ENCODE results near the gene MATN1.

The MATN1 gene

DNA sequence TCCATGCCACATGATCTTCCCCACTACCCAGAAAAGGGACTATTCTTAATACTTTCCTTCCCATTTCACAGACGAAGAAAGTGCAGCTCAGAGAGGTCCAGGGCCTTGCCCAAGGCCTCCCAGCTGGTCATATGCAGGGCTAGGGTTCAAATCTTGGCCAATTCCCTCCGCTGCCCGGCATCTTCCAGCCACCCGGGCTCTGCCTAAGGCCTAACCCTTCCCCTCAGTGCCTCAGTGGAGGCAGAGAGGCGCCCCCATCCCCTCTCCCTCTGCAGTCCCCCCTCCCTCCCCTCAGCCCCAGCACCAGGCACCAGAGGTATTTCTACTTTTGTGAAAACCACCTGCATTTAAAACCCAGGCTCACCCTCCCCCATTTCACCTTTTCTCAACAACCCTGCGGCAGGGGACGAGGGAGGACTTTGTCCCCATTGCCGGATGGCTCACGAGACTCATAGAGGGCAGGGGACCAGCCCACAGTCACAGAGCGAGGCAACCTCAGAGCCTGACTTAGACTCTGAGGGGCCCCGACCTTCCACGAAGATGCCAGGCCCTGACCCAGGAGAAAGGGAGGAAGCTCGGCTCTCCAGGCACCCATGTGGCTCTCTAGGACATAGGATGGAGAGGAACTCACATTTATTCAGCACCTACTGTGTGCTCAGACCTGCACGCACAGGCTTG lies 21.9 kb upstream of the MATN1 start:
- no peak for DNase-seq (ENCODE audit: low spot score)

DNA sequence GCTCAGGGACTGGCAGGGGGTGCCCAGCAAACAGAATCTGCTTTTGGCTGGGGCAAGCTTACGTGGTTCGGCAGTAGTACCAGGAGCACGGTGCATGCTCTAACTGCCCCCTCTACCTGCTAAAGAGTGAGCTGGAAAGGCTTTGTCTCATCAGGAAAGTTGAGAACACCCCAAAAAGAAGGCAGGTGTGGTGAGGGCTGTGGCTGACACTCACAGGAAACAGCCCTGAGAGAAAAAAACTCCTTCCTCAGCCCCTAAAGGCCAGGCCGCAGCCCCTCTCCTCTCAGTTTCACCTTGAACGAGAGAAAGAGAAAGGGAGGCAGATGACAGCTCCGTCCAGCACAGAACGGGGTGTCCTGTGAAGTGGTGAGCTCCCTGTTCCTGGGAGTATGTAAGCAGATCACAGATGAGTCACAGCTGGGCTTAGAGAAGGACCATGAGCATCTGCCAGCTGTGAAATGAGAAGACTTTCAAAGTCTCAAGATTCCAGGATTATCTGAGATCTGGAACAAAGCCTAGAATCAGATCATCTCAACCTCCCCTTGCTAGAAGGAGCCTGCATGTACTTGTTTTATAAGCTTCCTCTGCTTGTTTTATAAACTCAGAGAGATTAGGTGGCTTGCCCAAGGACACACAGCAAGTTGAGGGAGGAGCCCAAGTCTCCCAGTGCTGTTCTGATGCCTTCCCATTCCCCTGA lies 20.8 kb upstream of the MATN1 start:
- no peak for DNase-seq (ENCODE audit: low spot score)

DNA sequence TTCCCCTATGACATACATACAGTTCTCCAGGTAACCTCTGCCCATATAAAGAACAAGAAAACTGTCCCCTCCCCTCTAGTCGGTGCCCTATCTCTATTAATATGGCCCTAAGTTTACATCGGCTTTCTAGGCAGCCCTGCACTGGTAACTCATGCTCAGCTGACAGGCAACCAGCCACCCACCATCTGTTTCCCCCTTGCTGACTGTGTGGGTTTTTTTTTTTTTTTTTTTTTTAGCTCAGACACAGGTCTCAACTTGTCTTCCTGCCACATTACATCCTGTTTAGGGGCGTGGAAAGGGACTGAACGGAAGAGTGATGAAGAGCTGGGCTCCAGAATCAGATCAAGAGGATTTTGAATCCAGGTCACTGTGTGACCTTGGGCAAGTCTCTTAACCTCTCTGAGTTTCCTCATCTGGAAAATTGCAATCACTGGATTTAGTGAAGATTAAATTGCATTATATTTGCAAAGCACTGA lies 20.2 kb upstream of the MATN1 start:
- DNase-seq (ENCODE audit: low spot score), result no peak

DNA sequence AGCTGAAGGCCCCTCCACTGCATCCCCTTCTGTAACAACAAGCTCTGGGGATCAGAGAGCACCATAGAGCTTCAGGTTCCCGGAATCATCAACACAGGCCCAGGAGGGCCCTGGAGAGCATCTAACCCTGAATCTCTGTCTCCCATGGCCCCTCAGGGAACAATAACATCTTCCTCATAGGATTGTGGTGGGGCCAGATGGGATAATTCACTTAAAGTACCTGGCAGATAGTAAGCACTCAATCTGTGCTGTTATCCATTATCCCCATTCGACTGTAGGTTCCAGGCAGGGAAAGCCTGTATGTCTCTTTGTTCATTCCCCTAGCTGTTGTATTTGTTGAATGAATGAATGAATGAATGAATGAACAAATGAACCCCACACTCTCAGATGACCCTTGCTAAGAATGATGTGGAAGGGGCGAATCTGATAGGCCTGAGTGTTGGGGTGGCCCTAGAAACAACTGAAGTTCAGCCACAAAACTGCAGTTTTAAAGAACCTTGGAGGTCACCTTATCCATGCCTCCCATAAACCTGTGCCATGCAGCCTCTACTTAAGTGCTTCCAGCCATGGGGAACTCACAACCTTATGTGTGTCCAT lies 19.7 kb upstream of the MATN1 start:
- no peak for DNase-seq (ENCODE audit: low spot score)

DNA sequence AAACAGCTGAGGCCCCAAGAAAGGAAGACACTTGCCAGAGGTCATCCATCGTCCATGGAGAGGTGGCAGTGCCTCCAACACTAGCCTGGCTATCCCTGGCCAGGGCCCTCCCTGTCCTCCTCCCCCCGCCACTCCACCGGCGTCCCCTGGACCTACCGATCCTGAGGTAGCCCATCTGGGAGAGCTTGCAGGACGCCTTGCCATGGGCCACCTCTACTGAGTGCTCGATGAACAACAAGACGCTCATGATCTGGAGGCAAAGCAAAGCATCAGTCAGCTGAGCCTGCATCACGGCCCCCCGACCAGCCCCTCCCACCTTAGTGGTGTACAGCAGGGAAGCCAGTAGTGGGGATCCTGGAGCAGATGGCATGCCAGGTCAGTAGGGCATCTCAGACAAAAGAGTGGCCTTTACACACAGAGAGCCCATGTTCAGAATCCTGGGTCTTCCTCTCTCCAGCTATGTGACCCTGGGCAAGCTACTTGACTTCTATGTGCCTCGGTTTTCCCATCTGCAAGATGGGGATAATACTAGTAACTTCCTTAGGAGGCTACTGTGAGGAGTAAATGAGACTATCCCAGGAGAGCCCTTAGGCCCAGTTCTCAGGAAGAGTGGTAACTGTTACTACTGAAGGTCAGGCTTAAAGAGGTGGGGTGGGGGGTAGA lies 19.0 kb upstream of the MATN1 start:
- no peak for DNase-seq (ENCODE audit: low spot score)

DNA sequence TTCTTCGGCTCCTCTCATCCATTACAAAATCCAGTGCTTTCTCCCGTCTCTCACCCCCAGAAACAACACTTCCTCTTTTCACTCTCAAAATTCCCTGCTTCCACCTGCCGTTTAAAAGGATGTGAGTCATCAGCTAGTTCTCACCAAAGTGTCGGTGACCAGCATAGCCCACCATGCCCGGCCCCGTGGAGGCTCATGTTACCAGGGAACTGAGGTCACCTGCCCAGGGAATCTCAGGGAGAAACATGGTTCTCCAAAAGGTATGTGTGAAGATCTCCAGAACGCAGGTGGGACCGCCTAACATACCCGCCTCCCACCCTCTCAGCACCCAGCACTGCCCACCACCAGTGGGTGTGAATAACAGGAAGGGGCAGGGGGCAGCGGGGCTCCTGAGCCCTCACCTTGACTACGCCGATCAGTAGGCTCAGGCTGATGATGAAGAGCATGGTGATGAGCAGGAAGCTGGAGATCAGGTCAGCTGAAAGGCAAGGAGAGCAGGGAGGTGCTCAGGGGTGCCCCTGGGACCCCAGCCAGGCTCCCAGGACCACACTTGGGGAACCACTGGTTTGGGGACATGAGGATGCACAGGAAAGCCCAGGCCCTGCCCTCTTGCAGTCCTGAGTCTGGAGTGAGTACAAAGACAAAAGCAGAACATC lies 18.0 kb upstream of the MATN1 start:
- peak; percentile 78 for DNase-seq (ENCODE audit: low spot score)

DNA sequence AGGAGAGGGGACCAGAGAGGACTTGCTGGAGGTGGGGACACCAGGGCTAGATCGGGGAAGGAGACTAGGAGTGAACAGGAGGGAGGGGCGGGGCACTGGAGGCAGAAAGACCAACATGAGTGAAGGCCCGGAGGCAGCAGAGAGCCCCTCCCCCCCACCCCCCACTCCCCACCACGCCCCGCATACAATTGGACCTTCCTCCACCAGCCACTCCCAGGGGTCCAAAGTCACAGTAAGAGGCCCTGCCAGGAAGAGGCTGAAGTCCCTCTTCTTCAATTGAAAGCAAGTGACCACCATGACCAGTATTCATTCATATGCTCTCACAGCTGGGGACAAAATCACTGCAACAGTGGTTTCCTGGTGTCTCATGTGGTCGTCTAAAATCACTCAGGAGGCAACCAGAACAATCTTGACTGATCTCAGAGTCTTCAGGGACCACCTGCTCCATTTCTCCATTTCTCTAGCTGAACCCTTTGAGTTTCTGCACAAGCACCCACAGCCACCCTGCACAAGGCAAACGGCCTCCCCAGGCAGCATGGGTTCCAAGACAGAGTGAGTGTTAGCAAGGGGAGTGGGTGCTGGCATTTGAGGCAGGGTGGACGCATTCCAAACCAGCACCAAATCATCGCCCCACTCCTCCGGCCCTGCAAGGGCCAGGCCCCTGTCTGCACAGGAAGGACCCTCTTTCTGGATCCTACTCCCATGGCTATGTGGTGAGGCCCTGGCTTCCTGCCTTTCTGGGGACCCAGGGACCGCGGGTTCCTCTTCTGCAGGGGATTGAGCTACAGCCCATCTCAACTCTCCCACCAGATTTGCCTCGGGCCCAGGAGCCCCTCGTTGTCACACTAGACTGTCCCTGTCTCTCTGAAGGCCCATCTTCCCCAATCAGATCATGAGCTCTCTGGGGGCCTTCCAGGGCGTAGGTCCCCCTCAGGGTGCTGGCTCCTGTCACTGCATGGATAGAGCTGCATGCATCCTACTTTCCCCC lies 17.2 kb upstream of the MATN1 start:
- DNase-seq (ENCODE audit: low spot score), result no peak

DNA sequence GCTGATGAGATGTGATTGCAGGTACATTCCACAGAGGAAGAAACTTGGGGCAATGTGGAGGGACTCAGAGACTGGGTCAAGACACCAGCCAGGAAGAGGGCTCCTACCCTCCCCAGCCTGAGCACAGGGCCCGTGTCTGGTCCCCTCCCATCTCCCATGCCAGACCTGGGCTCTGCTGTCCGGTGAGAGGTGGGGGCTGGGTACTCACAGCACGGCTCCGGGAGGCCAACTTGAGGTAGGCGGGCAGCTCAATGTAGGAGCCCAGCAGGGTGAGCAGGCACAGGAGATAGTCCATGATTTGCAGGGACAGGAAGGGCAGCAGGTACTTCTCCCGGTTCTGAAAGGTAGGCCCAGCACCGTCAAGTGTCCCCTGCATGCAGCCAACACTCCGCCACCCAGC lies 16.2 kb upstream of the MATN1 start:
- DNase-seq (ENCODE audit: low spot score), result no peak

DNA sequence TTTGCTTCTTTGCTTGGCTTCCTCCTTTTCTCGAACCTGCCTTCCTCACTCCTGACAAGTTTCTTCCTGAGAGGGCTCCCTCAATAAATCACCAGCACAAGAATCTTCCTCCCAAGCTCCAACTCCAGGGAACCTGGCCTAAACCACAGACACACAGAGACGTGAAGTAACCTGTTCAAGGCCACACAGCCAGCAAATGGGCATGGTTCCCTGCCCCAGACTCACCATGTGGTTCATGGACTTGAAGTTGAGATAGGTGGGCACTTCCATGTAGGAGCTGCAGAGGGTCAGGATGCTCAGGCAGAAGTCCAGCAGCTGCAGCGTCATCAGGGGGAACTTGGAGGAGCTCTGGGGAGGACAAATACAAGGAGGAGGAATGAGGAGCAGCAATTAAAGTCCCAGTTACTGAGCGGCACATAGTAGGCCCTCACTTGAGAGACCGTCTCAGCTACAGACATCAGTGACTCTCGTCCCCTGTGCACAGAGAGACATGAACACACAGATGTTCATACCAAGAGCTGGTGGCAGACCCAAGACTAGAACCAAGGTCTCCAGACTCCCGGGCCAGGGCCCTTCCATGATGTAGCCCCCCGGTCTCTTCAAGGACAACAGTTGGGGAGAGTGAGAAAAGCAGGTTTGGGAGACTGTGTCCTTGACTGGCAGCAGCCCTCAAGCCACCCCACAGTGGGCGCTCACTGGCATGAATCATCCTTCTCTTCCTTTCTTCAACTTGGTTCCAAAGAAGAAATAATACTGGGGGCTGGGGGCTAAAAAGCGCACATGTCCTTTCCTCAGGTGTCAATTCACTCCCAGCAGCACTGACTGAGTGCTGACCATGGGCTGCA lies 15.6 kb upstream of the MATN1 start:
- no peak for DNase-seq (ENCODE audit: low spot score)

DNA sequence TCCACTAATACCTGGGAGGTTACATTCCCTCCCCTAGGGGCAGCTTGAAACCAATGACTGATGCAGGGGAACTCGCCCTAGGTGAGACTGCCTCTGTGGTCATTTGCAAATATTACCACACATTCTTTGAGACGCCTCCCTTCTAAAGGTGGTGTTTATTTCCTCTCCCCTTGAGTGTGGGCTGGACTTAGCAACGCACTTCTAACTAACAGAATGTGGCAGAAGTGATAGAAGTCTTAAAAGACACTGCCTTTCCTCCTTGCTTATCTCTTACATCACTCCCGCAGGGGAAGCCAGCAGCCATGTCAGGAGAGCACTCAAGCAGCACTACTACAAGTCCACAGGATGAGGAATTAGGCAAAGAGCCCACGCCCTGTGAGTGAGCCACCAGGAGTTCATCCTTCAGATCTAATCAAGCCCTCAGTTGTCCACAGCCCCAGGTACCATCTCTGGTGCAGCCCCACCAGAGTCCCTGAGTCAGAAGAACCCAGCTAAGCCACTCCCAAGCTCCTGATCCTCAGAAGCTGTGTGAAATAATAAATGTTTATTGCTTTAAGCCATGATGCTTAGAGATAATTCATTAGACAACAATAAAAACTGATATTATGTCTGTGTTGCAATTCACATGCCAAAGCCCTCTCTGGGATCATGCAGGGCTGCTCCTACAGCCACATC lies 14.8 kb upstream of the MATN1 start:
- peak; percentile 45 for DNase-seq (ENCODE audit: low spot score)

DNA sequence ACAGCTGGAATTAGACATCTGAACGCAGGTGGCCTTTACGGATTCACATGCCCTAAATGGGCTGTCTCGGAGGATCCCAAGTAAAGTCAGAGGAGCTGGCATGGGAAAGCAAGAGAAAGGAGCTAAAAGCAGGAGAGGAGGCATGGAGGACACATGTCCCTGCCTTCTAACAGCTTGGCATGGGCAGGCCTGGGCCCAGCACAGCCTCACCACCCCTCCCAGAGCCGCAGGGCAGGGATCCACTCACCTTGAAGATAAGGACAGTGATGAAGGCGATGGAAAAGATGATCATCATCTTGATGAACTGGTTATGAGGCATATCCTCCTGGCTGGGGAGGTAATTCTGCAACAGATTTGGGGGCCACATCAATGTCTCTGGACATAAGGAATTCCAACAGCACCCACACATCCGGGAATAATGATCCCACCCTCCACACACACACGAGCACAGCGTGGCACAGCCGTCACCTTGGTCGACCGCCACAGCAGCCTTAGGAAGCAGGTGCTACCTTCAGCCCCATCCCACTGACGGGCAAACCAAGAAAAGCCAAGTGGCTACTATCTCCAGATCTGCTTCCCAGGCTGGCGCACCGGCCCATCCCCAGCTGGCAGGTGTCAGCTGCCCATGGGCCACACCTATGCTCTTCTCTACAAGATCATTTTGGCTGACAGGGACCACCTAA lies 14.1 kb upstream of the MATN1 start:
- no peak for DNase-seq (ENCODE audit: low spot score)

DNA sequence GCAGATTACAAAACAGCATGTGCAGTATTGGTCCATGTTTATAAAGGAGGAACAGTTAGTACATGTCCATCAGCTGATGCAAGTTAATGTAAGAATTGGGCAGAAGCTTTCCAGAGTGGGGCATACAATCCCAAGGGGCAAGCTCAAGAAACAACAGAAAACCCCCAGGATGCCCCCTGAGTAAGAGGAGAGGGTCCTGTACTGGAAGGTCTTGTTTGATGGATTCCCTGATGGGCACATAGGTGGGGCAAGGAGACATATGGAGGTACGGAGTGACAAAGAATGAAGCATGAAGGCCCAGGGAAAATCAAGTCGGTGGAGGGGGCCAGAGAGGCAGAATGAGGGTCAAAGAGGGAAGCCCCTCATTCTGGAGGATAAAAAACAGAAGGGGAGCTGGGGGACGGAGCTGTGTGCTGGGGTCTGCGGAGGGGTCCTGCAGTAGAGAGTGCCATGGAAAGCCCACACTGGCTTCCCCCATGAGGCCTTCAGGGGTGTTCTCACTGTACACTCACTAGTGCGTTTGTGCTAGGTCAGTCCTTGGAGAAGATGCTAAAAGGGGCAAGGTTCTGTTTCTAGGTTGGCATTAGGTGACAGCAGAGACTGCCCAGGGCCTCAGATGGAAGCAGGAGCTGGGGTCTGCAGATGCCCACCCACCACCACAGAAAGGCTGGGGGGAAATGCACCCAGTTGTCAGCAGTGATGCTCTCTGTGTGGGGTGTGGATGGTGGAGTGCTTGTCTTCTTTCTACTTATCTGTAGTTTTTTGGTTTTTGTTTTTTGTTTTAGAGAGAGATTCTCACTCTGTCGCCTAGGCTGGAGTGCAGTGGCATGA lies 12.5 kb upstream of the MATN1 start:
- no peak for DNase-seq (ENCODE audit: low spot score)

DNA sequence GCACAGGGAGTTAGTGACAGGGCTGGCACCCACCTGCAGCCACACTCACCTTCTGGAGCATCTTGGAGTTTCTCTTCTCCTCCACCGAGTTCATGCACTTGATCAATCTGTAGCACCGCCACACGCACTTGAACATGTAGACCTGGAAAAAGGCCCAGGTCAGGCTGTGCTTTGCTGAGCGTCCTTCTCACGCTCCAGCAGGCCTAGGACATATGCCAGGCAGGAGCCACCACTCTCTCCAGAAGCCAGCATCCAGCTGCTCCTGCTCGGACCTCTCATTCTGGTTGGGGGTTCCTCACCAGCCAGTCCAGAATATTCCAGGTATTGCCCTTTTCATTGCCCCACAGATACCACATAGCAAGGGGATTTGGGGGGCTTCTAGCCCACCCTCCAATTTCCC lies 11.7 kb upstream of the MATN1 start:
- DNase-seq (ENCODE audit: low spot score), result no peak

DNA sequence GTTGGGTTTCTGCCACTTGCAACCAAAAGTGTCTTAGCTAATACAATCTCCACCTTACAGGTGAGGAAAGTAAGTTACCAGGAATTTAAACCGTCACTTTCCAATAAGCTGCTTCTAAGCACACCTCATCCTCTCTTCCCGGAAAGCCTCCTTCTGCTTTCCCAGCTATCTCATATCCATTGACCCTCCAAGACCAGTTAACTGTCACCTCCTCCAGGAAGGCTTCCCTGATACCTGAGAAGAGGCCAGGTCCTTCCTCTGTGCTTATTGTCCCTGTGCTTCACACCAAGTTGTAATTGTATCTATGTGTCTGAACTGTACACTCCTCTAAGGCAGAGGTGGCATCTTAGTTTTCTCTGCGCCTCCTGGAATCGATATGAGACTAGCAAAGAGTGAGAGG lies 11.2 kb upstream of the MATN1 start:
- no peak for DNase-seq (ENCODE audit: low spot score)

DNA sequence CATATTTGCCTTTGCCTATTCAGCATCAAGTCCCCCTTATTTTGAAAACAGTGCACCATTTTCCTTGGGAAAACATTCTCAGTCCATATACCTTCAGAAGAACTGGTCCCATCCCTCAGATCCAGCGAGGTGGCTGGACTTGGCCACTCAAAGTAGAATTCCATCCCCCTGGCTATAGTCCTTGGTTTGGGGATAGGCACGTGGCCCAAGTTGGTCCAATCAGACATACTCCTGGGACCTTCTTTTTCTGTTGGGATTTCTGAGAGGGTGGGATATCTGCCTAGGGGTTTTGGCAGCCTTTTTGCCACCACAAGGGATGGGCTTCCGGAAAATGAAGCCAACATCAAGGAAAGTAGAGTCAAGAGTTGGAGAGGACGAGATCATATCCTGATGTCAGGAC lies 10.7 kb upstream of the MATN1 start:
- DNase-seq (ENCODE audit: low spot score), result no peak

DNA sequence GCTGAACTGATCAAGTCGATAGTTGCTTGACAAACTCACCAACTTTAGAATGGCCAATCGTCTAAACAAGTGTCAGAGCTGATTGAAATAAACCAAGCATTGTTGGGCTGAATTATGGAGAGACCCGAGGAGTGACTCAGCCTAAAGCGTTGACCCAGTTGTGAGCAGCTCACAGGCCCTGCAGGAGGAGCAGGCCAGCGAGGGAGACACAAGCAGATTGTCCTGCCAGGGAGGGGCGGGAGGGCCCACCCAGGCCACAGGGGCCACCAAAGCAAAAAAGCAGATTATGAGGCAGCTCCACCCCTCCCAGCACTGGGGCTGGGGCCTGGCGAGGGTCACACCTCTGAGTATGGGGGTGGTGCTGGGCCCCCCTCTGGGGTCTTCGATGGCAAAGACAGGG lies 10.1 kb upstream of the MATN1 start:
- DNase-seq (ENCODE audit: low spot score), result no peak

DNA sequence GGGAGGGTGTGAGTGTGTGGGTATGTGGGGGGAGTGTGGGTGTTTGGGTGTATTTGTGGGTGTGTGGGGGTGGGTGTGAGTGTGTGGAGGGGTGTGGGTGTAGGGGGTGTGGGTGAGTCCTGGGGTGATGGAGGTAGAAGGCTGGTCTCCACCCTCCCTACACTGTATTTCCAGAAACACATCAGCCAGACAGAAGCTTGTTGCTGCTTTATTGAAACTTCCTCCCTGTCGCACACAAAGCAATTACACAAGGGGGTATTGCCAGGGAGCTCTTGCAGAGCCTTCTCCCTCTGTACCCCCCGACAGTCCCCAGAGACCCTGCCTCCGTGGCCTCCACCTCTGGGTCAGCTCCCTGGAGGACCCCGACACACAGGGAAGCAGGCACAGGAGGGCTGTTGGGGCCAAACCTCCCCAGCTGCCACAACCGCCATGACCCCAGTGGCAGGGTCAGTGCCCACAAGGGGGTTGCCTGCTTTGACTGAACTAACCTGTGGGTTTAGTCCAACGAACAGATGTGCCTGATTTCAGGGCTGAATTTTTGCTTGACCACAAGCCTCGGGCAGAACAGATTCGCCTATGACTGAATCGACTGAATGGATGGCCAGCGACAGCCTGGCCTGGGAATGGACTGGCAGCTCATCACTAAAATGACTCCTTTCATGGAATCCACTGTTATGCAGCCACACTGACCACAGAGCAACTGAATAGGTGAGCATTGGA lies 9.1 kb upstream of the MATN1 start:
- peak; percentile 80 for DNase-seq (ENCODE audit: low spot score)
